Hematopoietic multipotent progenitor cell treated with erythropoietin and hydrocortisone succinate and interleukin-3 and kit ligand, for 4 days (in vitro differentiated cells): Measurements from ENCODE around the gene GCNT3.
A peak's percentile ranks its signal among the peaks of the same experiment; 100 is the strongest.
"Not testable (repeated sequence)": the region's sequence is repeated elsewhere in the genome, so short reads cannot be mapped to it uniquely, and the experiment has no call there.

Experiments
- DNase-seq: peaks from one replicate; pipeline ENCODE4 v3.0.0-alpha.2; 2015

GCNT3 gene

DNA sequence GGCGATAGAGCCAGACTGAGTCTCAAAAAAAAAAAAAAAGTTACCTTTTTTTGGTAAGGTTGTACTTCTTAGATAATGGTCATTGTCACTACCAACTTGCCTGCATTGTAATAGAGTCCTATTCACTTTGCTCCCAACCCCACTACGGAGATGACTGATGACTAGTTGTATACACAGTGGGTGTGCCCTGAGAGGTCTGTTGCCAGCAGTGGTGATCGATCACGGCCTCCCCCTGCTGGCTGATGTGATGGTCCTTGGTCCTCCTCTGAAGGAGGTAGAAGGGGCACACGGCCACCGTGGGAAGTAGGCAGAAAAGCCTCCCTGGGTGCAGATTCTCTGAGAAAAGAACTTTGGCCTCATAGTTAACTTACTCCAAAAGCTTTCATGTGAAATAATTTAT, 10.7 kb downstream of the GCNT3 start:
- peak; percentile 74 for DNase-seq

DNA sequence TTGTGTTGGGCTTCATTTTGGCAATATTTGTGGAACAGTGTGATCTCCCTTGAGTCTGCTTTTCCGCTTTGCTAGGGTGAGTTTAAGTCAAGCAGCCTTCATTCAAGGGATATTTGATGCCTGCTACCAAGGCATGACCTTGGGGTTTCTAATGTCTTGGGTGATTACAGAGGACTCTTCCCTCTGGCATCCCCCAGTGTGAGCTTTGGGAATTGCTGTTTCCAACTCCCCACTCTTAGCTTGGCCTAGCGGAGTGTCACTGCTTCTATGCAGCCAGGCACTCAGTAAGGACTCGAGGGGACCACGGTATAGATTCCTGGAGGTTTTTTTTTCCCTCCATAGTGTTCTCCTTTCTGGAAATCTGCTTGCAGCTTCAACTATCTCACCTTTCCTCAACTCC, 21.1 kb downstream of the GCNT3 start:
- DNase-seq, result peak; percentile 34

DNA sequence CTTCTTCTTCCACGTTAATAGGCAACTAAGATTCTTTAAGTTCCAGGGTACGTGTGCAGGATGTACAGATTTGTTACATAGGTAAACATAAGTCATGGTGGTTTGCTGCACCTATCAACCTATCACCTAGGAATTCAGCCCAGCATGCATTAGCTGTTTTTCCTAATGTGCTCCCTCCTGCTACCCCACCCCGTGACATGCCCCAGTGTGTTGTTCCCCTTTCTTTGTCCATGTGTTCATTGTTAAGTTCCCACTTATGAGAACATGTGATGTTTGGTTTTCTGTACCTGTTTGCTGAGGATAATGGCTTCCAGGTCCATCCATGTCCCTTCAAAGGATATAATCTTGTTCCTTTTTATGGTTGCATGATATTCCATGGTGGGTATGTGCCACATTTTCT, 24.6 kb downstream of the GCNT3 start:
- no peak for DNase-seq

DNA sequence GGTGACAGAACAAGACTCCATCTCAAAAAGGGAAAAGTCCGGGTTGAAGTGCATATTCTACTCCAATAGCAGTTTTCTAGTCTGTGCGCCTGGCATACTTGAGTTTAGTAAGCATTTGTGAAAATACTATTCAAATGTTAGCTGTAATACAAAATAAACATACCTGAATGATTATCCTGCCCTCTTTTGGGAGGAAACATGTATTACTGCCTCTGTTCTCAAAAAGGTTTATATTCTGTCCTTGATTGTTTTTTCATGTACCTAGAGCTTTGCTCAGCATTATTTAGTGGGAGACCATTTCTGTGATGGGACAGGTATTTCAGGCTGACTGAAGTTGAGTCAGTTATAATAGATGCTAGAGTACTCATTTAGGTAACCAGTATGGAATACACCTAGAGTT, 25.9 kb downstream of the GCNT3 start:
- not testable (repeated sequence) for DNase-seq

DNA sequence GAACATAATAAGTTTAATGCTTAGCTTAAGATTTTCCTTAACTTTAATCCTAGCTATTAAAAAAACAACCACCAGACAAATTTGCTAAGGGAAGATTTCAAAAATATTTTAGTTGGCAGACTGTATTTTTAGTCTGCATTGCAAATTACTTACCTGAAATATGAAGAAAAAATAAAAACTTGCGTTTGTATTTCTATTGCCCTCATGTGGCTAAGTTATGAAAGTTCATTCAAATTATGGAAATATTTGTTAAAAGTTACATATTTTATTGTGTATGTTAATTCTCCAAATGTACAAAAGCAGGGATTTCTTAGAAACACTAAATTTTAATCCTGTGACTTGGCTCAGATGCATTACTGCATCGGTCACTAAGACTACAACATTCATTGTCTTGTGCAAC, 30.8 kb downstream of the GCNT3 start:
- peak; percentile 24 for DNase-seq

DNA sequence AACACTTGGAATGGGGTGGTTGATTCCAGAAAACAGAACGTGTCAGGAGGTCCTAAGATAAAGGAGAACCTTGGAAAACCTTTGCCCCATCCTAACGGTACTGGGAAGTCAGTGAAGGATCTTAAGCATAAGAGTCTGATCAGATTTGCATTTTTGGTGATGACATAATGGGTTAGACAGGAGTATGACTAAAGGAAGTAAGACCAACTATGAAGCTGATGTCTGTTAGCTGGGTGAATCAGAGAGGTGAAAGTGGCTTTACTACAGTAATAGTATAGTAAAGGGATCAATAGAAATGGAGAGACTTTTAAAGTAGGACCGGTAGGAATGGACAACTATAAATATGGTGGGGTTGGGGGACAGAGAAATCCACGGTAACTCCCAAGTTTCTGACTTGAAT, 33.2 kb downstream of the GCNT3 start:
- no peak for DNase-seq

DNA sequence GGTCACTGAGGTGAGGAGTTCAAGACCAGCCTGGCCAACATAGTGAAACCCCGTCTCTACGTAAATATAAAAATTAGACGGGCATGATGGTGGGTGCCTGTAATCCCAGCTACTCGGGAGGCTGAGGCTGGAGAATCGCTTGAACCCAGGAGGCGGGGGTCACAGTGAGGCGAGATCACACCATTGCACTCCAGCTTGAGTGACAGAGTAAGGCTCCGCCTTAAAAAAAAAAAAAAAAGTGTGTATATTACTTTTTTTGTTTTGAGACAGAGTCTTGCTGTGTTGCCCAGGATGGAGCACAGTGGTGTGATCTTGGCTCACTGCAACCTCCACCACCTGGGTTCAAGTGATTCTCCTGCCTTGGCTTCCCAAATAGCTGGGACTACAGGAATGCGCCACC, 34.2 kb downstream of the GCNT3 start:
- not testable (repeated sequence) for DNase-seq

DNA sequence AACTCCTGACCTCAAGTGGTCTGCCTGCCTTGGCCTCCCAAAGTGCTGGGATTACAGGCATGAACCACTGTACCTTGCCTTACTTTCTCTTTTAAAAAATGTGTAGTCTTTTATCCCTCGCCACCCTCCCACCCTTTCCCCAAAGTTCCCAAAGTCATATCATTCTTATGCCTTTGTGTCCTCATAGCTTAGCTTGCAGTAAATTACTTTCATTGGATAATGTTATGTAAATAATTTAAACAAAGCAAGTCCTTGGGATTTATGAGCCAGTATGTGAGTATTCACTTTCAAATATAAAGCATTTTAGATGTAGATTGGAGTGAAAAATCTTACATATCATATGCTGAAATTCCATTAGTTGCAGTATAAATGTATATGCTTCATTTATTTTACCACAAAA, 34.7 kb downstream of the GCNT3 start:
- DNase-seq, result no peak

DNA sequence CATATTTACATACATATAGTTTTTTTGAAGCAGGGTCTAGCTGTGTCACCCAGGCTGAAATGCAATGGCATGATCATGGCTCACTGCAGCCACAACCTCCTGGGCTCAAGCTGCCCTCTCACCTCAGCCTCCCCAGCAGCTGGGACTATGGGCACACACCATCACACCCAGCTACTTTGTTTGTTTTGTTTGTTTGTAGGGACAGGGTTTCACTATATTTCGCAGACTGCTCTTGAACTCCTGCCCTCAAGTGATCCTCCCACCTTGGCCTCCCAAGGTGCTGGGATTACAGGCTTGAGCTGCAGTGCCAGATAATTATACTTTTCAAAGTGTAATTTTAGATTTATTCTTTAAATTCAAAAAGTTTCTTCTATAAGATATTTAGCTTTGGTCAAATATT, 35.5 kb downstream of the GCNT3 start:
- DNase-seq, result no peak

DNA sequence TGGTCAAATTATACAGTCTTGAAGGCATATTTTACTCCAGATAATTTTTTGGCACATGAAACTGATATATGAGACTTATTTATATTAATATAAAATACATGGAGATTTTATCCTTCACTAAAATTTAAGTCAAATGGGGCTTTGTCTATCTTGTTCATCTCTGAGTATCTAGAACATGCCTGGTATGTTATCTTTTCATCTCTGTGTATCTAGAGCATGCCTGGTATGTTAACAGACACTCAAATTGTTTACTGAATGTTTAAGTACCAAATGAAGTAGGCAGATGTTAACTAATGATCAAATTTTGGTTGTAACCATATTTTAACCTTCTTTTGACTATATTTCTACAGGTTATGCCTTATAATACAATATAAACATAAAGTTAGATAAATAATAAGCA, 38.0 kb downstream of the GCNT3 start:
- no peak for DNase-seq

DNA sequence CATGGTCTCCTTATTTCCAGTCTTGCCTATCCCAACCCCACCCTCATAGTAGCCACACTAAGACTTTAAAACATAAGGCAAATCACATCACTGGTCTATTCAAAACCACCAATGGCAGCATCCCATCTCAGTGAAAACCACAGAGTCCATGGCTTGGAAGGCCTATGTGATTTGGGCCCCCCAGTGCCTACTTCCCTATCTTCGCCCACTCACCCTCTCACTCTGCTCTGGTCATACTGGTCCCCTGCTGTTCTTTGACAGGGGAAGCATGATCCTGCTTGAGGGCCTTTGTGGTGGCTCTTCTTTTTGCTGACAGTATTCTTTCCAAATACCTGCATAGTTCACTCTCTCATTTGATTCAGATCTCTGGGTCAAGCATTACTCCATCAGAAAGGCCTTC, 42.5 kb downstream of the GCNT3 start:
- DNase-seq, result peak; percentile 14

DNA sequence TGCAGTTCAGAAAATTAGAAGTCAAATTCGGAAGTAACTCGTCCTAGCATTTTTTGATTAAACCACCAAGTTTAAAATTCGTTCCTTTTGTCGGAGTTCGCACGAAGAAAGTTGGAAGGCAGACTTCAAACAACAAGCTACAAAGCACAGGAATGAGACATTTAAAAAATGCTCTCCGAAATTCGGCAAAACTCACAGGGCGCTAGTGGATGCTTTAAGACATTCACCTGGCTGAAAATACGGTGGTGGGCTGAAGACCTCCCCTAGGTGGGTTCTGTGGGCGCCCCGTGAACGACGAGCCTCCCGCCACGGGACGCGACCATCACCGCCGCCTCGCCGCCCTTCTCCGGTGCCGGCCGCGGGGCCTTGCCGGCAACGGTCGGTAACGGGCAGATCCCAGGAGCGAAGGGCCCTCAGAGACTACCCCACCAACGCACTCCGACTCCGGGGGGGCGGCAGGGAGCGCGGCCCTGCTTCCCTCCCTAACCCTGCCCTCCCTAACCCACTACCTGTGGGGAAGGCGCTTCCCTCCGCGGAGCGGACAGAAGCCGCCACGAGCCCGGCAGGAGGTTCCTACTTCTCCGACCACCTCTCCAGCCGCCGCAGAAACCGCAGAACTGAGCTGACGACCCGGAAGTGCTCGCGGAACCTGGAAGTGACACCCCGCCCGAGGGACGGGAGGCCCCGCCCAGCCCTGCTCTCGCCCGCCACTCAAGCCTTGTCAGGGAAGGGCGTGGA, 45.5 kb downstream of the GCNT3 start, which contains the start of gene GTF2A2:
Gene GTF2A2 (minus strand): TSS at position 619 of the 738 bp plus-strand sequence. CDS start 5,238 bp downstream, outside the sequence.
- DNase-seq, result peak; percentile 99

DNA sequence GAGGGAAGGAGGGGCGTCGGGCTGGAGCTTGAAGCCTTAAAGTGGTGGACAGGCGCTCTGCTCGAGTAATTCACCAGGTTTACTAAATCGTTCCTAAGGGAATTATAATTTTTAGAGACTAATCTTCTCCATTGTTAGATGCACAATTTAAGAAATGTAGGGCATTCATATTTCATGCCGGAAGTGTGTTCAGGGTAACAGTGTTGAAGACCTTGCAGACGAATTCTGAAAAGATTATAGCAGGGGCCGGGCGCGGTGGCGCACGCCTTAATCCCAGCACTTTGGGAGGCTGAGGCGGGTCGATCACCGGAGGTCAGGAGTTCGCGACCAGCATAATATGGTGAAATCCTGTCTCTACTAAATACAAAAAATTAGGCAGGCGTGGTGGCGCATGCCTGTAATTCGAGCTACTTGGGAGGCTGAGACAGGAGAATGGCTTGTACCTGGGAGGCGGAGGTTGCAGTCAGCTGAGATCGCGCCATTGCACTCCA, 46.1 kb downstream of the GCNT3 start:
- DNase-seq, result no peak

DNA sequence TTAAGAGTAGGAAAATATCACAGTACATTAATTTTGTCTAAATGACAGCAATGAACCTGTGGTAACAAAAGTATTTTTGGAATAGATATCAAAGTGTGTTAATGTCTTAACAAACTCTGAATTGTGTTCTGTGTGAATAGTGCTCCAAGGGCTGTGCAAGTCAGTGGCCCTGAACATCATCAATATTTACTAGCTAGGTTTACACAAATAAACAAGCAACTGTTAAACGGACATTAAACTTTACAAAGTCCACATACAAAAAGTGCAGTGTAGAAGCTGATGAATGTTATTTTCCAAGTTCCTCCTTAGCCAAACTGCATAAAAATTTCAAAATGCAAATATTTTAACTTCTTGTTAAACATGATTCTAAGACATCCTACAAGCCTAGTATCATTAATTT, 47.8 kb downstream of the GCNT3 start:
- no peak for DNase-seq

DNA sequence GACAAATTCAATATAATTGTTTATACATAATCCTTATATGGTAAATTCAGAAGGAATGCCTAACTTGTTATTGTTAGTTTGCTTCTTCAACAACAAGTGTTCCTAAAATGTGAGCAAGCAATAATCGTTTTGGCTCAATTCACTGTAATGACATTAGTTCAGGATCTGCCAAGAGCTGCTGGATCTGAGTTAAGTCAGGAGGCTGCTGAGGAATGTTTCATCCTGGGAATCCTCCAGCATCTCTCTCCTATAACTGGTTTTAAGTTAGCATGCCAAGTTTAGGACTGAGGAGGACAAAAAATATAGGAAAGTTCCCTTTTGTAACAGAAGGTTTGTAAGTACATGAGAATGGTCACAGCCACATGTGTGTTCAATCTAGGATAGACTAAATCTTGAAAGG, 50.7 kb downstream of the GCNT3 start:
- no peak for DNase-seq

DNA sequence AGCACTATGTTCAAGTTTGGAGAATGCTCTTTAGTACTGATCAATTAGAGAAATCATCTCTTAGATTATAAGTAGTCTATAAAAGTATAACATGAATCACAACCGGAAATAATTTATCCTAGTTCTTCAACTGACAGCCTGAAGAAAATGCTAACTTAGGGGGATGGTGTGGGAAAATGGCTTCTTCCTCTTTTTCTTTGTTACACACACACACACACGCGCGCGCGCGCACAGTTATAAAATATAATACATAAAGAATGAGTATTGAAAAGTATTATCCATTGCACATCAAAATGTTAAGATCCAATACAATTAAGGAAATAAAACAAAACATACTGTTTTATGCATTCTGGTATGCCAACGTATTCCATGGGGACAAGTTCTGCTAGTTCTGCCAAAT, 57.0 kb downstream of the GCNT3 start:
- no peak for DNase-seq
